Prostate gland (tissue), 2 donors: ENCODE data around the gene MARS1. TPM values are rescaled to one million over a fixed set of nuclear protein-coding genes. Genes with fewer than 3 reads are reported as not detected.

Experiments used
- DNase-seq: peaks from one replicate; pipeline ENCODE4 v3.0.0-alpha.2; 2019; ENCODE audit warnings: low spot score
- H3K27ac ChIP-seq, 2 donors: fragments of 200-600 bp; sonication (generic); 2 replicates each; pipeline ENCODE4 v1.5.1; 2017 to 2019
- H3K27me3 ChIP-seq: fragments of 200-600 bp; sonication (generic); replicated peaks from 2 replicates; pipeline ENCODE4 v1.5.1; 2019; ENCODE audit not compliant: insufficient read depth
- H3K36me3 ChIP-seq, 2 donors: fragments of 200-600 bp; sonication (generic); 1 replicate in 1 of 2; 2 replicates in 1 of 2; pipeline versions ENCODE4 v1.5.1 to v1.8.1; 2017 to 2019
- H3K4me1 ChIP-seq: fragments of 200-600 bp; sonication (generic); replicated peaks from 2 replicates; pipeline ENCODE4 v1.5.1; 2019
- H3K4me3 ChIP-seq, 2 donors: fragments of 200-600 bp; sonication (generic); 2 replicates each; pipeline ENCODE4 v1.5.1; 2017 to 2019
- H3K9me3 ChIP-seq: fragments of 200-600 bp; sonication (generic); 2 replicates; pipeline ENCODE4 v1.5.1; 2017
- POLR2A ChIP-seq: fragments of 450-650 bp; IDR thresholded peaks from one replicate; pipeline ENCODE4 v1.6.1; 2016; ENCODE audit warnings: antibody characterized with exemption, mild to moderate bottlenecking
- POLR2AphosphoS5 ChIP-seq: sonication (generic); formaldehyde crosslinking; IDR thresholded peaks from one replicate; pipeline ENCODE4 v1.6.1; 2017; ENCODE audit warnings: antibody characterized with exemption
- WGBS: methylation state at CpG from one replicate; pipeline ENCODE4 v1.1.5; 2018; 5-methylcytosine and 5-hydroxymethylcytosine counted together
- intact Hi-C: fragments of 100-400 bp; cut with DNase I; formaldehyde crosslinking; loops from one replicate; pipeline ENCODE4 v1.14.2; 2022
- total RNA-seq, 2 donors: library from RNA; depleted of rRNA; stranded (reverse); fragments of >200 nt; gene quantifications; one replicate each; pipeline ENCODE4 v1.1.0, GENCODE V29; 2016
- TF ChIP-seq, protein P1 (sequence below), 4 experiments: fragments of 200-600 bp in 2 of 4; fragments of 450-650 bp in 2 of 4; sonication (generic) in 2 of 4; IDR thresholded peaks; 1 replicate in 3 of 4; 2 replicates in 1 of 4; pipeline ENCODE4 v1.5.1; 2016 to 2019; ENCODE audit warnings: antibody characterized with exemption in 4 of 4, mild to moderate bottlenecking in 2 of 4, moderate library complexity in 2 of 4

Gene MARS1
- total RNA-seq, 2 donors from 2014 or later, result 67.2 to 90.0 TPM

DNA sequence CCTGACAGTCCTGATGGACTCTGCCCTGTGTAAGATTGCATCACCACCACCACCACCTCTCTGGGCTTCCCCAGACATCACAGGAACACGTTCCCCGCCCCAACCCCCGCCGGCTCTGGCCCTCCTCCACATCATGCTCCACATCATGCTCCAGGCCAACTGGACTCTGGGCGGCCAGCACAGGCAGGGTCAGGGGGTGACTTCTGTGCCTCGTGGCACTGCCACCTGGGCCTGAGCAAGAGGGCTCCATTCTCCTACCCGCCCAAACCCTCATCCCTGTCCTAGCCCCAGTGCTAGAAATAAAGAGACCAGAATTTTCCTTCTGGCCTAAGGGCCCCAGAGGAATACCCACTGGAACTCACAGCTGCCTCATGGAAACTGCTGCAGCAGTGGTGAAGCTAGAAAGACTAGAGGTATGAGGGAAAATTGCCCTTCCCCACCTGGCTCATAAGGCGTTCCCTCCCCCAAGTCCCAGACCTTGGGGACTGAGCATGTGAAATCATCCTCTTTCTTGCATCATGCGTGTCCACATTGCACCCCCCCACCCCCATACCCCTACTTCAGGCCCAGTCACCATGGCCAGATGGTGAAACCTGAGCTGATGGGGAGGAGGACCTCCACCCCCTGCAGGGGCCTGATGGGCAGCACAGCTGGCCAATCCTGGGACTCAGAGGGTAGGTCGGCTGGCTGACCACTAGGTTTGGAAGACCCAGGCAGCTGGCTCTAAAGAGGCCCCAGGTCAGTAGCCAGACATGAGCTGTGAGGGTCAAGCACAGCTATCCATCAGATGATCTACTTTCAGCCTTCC, 33.1 kb upstream of the MARS1 start, which contains the start of gene INHBE:
INHBE (plus strand) TSS at position 742 of the 808 bp plus-strand sequence. CDS start 230 bp downstream, outside the sequence.
- no peak within 1 kb of the TSS for H3K27ac ChIP-seq
- no peaks in the 10 kb centered on the region for H3K27me3 ChIP-seq
- H3K36me3 ChIP-seq, result no peaks in the 10 kb centered on the region
- WGBS, result 68% methylated on average over 10 of the region's 10 CpGs
- intact Hi-C loops, result loop anchor here (5.0 kb wide), 2 partner anchors 147 to 192 kb away; no protein-coding TSS in a partner anchor
- peaks cover 5% of the 10 kb centered on the region for H3K4me1 ChIP-seq
- no peaks in the 10 kb centered on the region for H3K9me3 ChIP-seq
- DNase-seq, result no peak
- H3K4me3 ChIP-seq, result no peak within 1 kb of the TSS
- TF ChIP-seq, protein P1, sequence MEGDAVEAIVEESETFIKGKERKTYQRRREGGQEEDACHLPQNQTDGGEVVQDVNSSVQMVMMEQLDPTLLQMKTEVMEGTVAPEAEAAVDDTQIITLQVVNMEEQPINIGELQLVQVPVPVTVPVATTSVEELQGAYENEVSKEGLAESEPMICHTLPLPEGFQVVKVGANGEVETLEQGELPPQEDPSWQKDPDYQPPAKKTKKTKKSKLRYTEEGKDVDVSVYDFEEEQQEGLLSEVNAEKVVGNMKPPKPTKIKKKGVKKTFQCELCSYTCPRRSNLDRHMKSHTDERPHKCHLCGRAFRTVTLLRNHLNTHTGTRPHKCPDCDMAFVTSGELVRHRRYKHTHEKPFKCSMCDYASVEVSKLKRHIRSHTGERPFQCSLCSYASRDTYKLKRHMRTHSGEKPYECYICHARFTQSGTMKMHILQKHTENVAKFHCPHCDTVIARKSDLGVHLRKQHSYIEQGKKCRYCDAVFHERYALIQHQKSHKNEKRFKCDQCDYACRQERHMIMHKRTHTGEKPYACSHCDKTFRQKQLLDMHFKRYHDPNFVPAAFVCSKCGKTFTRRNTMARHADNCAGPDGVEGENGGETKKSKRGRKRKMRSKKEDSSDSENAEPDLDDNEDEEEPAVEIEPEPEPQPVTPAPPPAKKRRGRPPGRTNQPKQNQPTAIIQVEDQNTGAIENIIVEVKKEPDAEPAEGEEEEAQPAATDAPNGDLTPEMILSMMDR (IDR thresholded peaks at IDR 0.05), result no peak
- no peak for TF ChIP-seq POLR2A
- no peak for TF ChIP-seq POLR2AphosphoS5

DNA sequence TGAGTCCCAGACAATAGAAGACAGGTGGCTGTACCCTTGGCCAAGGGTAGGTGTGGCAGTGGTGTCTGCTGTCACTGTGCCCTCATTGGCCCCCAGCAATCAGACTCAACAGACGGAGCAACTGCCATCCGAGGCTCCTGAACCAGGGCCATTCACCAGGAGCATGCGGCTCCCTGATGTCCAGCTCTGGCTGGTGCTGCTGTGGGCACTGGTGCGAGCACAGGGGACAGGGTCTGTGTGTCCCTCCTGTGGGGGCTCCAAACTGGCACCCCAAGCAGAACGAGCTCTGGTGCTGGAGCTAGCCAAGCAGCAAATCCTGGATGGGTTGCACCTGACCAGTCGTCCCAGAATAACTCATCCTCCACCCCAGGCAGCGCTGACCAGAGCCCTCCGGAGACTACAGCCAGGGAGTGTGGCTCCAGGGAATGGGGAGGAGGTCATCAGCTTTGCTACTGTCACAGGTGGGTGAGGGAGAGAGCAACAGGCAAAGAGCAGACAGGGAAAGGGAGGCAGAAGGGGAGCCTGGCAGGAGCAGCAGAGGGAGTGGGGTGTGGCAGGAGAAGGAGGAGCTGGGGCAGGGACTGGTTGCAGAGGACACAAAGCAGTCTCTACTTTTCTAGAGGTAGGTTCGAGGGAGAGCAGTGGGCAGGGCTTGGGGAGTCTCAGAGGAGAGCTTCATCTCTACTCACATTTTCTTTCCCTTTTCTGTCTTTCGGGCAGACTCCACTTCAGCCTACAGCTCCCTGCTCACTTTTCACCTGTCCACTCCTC, 32.3 kb upstream of the MARS1 start:
- H3K27me3 ChIP-seq, result no peaks in the 10 kb centered on the region
- no peak overlapping the region for H3K27ac ChIP-seq
- H3K4me1 ChIP-seq, result peaks cover 5% of the 10 kb centered on the region
- H3K4me3 ChIP-seq, result no peak overlapping the region
- TF ChIP-seq, protein P1 (IDR thresholded peaks at IDR 0.05), result no peak
- TF ChIP-seq POLR2A (no peak), POLR2AphosphoS5 (no peak)
- H3K9me3 ChIP-seq, result no peaks in the 10 kb centered on the region
- no peak for DNase-seq
- no peaks in the 10 kb centered on the region for H3K36me3 ChIP-seq
- WGBS, result 50% methylated on average over 10 of the region's 10 CpGs
- intact Hi-C loops, result no loop called here

DNA sequence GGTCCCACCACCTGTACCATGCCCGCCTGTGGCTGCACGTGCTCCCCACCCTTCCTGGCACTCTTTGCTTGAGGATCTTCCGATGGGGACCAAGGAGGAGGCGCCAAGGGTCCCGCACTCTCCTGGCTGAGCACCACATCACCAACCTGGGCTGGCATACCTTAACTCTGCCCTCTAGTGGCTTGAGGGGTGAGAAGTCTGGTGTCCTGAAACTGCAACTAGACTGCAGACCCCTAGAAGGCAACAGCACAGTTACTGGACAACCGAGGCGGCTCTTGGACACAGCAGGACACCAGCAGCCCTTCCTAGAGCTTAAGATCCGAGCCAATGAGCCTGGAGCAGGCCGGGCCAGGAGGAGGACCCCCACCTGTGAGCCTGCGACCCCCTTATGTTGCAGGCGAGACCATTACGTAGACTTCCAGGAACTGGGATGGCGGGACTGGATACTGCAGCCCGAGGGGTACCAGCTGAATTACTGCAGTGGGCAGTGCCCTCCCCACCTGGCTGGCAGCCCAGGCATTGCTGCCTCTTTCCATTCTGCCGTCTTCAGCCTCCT, 31.6 kb upstream of the MARS1 start:
- DNase-seq, result peak; percentile 25
- Histone ChIP-seq H3K9me3 (no peaks in the 10 kb centered on the region), H3K27me3 (no peaks in the 10 kb centered on the region), H3K4me3 (no peak overlapping the region), H3K36me3 (no peaks in the 10 kb centered on the region), H3K4me1 (peaks cover 9% of the 10 kb centered on the region), H3K27ac (no peak overlapping the region)
- 38% methylated on average over 15 of the region's 15 CpGs for WGBS
- intact Hi-C loops, result no loop called here
- TF ChIP-seq, protein P1 (IDR thresholded peaks at IDR 0.05), result peak; percentile 25 to 53 (median 44)
- TF ChIP-seq POLR2A, result no peak

DNA sequence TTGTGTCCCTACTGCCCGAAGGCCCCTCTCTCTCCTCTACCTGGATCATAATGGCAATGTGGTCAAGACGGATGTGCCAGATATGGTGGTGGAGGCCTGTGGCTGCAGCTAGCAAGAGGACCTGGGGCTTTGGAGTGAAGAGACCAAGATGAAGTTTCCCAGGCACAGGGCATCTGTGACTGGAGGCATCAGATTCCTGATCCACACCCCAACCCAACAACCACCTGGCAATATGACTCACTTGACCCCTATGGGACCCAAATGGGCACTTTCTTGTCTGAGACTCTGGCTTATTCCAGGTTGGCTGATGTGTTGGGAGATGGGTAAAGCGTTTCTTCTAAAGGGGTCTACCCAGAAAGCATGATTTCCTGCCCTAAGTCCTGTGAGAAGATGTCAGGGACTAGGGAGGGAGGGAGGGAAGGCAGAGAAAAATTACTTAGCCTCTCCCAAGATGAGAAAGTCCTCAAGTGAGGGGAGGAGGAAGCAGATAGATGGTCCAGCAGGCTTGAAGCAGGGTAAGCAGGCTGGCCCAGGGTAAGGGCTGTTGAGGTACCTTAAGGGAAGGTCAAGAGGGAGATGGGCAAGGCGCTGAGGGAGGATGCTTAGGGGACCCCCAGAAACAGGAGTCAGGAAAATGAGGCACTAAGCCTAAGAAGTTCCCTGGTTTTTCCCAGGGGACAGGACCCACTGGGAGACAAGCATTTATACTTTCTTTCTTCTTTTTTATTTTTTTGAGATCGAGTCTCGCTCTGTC, 31.0 kb upstream of the MARS1 start:
- no peak overlapping the region for H3K27ac ChIP-seq

More for the DNA sequence above, 31.0 kb upstream of the MARS1 start:
- TF ChIP-seq POLR2A (no peak), POLR2AphosphoS5 (no peak)
- TF ChIP-seq, protein P1 (IDR thresholded peaks at IDR 0.05), result no peak
- H3K27me3 ChIP-seq, result no peaks in the 10 kb centered on the region
- no peaks in the 10 kb centered on the region for H3K9me3 ChIP-seq
- WGBS, result 92% methylated on average over 6 of the region's 6 CpGs
- intact Hi-C loops, result no loop called here
- no peaks in the 10 kb centered on the region for H3K36me3 ChIP-seq
- DNase-seq, result no peak
- H3K4me1 ChIP-seq, result peaks cover 9% of the 10 kb centered on the region
- H3K4me3 ChIP-seq, result no peak overlapping the region
